ENCODE results near the gene LHX4. TPM values are rescaled to one million over a fixed set of nuclear protein-coding genes. Genes with fewer than 3 reads are reported as not detected.

The LHX4 gene
- total RNA-seq (under 1 TPM; under 0.01 to 0.09 TPM), polyA plus RNA-seq (under 1 TPM; 0.01 to 0.19 TPM)

DNA sequence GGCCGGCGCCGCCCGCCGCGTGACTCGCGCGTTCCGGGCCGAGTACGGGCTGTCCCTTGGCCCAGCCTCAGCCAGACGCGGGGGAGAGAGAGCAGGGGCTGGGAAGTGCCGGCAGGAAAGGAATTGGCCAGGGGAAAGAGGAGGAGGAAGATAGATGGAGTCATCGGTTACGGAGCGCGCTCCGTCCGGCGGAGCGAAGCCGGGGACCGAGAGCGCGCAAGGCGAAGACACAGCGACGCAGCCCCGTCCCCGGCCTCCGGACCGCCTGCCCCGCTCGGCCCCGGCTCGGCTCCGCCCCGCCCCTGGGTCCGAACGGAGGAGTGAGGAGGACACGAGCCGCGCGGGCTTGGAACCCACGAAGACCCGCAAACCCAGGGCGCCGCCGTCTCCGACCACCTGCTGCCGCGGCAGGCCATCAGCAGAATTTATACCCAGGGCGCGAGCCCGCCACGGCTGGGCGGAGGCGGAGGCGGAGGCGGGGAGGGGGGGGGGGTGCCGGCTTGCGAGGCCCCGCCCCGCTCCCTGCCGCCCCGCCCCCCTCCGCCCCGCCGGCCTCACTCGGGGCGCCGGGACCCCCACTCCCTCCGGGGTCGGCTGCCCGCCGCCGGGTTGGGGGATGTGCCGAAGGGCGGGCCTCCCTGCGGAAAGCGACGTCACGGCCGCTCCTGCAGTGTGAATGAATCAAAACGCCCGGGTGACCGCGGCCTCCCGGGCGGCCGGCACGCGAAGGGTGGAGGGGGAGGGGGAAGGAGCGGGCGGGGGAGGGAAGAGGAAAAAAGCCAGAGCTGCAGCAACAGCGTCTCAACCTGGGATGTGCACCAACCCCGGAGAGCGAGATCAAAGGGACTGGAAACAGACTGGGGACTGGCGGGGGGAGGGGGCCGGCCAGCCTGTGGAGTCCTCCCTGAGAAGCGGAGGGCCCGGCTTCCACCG is at the start of gene LHX4:
Gene LHX4 (plus strand): TSS at position 782 of the 933 bp plus-strand sequence. CDS start 266 bp downstream, outside the sequence.
- 1% methylated on average over 99 of the region's 105 CpGs for WGBS
- Histone ChIP-seq H3K9ac (ENCODE audit: low read depth in 1 of 2, low read length in 2 of 2) (no peak within 1 kb of the TSS), H3K4me1 (ENCODE audit: control insufficient read depth in 4 of 4, insufficient read depth in 4 of 4, low read length in 3 of 4) (peaks cover 22 to 47% (median 40%) of the 10 kb centered on the region in 4 donors)

DNA sequence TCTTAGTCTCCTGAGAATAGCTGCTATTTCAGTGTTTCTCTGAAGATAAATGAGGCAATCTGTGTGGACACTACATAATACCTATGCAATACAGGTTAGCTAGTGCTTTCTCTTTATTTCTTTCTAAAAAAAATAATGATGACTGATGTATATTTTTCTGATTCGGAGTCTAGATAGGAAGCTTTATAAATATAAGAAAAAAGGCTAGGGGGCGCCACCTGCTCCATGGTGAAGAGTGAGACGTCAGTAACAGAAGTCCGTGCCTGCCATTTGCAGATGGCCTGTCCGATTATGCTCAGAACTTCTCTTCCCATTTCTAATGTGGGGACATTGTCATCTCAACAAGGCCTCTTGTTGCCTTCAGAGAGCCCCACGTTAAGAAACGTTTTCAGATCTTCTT is 49.0 kb upstream of the LHX4 start:
- no peak for DNase-seq (ENCODE audit: low spot score)
- TF ChIP-seq FOXA2 (IDR thresholded peaks at IDR 0.05), result no peak
- peak in 1 of 2 donors; percentile 13 for TF ChIP-seq RAD21 (IDR thresholded peaks at IDR 0.05)
- 83% methylated on average over 7 of the region's 7 CpGs for WGBS
- no peaks in the 10 kb centered on the region for H3K27me3 ChIP-seq (ENCODE audit: control insufficient read depth in 4 of 4, insufficient read depth in 4 of 4, low read length in 3 of 4)
- H3K36me3 ChIP-seq (ENCODE audit: control insufficient read depth in 4 of 4, insufficient read depth in 3 of 4, low read depth in 1 of 4, low read length in 3 of 4), result peaks cover 0 to 7% (median 2%) of the 10 kb centered on the region in 4 donors
- H3K4me1 ChIP-seq (ENCODE audit: control insufficient read depth in 4 of 4, insufficient read depth in 4 of 4, low read length in 3 of 4), result no peaks in the 10 kb centered on the region
- no peaks in the 10 kb centered on the region for H3K9me3 ChIP-seq (ENCODE audit: control insufficient read depth in 4 of 4, low read length in 3 of 4)
- no peak overlapping the region for H3K4me3 ChIP-seq (ENCODE audit: low read depth in 1 of 3, low read length in 3 of 3)
- H3K27ac ChIP-seq (ENCODE audit: low read depth in 1 of 2, low read length in 2 of 2), result no peak overlapping the region
- H3K9ac ChIP-seq (ENCODE audit: low read depth in 1 of 2, low read length in 2 of 2), result no peak overlapping the region

More for the DNA sequence above, at the start of gene LHX4:
- Histone ChIP-seq H3K4me3 (ENCODE audit: low read depth in 1 of 3, low read length in 3 of 3) (peak within 1 kb of the TSS; percentile 13 to 69 (median 53)), H3K27me3 (ENCODE audit: control insufficient read depth in 4 of 4, insufficient read depth in 4 of 4, low read length in 3 of 4) (peaks cover 11 to 36% (median 17%) of the 10 kb centered on the region in 4 donors), H3K36me3 (ENCODE audit: control insufficient read depth in 4 of 4, insufficient read depth in 3 of 4, low read depth in 1 of 4, low read length in 3 of 4) (no peaks in the 10 kb centered on the region), H3K27ac (ENCODE audit: low read depth in 1 of 2, low read length in 2 of 2) (no peak within 1 kb of the TSS), H3K9me3 (ENCODE audit: control insufficient read depth in 4 of 4, low read length in 3 of 4) (no peaks in the 10 kb centered on the region)
- no peak for DNase-seq (ENCODE audit: low spot score)
- TF ChIP-seq EGR1 (IDR thresholded peaks at IDR 0.05; ENCODE audit: low read depth in 2 of 2), result no peak

DNA sequence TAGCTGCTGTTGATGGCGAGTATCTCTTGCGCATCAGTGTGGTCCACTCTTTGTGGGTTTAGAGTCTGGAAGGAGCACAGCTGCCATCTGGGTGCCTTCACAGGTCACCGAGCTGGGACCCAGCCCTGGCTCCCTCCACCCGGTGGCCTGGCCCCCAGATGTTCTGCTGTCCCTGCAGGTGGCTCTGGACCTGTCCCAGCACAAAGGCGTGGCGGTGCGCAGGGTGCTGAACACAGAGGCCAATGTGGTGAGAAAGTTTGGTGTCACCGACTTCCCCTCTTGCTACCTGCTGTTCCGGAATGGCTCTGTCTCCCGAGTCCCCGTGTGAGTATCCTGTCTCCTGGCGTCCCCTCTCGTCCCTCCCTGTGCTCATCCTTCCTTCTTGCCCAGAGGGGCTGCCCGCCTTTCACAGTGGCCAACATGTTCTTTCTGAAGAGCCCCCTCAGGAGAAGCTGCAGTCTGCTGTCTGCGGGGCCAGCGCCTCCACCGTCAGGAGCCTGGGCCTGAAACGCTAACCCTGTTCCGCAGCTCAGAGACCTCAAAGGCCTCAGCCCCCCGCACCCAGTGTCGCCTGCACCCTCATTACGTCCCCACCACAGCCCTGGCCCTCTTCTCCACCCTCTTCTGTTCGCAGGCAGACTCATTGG is 47.9 kb upstream of the LHX4 start:
- TF ChIP-seq, protein P1, sequence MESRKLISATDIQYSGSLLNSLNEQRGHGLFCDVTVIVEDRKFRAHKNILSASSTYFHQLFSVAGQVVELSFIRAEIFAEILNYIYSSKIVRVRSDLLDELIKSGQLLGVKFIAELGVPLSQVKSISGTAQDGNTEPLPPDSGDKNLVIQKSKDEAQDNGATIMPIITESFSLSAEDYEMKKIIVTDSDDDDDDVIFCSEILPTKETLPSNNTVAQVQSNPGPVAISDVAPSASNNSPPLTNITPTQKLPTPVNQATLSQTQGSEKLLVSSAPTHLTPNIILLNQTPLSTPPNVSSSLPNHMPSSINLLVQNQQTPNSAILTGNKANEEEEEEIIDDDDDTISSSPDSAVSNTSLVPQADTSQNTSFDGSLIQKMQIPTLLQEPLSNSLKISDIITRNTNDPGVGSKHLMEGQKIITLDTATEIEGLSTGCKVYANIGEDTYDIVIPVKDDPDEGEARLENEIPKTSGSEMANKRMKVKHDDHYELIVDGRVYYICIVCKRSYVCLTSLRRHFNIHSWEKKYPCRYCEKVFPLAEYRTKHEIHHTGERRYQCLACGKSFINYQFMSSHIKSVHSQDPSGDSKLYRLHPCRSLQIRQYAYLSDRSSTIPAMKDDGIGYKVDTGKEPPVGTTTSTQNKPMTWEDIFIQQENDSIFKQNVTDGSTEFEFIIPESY (IDR thresholded peaks at IDR 0.05), result no peak
- TF ChIP-seq, protein P2, sequence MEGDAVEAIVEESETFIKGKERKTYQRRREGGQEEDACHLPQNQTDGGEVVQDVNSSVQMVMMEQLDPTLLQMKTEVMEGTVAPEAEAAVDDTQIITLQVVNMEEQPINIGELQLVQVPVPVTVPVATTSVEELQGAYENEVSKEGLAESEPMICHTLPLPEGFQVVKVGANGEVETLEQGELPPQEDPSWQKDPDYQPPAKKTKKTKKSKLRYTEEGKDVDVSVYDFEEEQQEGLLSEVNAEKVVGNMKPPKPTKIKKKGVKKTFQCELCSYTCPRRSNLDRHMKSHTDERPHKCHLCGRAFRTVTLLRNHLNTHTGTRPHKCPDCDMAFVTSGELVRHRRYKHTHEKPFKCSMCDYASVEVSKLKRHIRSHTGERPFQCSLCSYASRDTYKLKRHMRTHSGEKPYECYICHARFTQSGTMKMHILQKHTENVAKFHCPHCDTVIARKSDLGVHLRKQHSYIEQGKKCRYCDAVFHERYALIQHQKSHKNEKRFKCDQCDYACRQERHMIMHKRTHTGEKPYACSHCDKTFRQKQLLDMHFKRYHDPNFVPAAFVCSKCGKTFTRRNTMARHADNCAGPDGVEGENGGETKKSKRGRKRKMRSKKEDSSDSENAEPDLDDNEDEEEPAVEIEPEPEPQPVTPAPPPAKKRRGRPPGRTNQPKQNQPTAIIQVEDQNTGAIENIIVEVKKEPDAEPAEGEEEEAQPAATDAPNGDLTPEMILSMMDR (IDR thresholded peaks at IDR 0.05; ENCODE audit: low read depth, low read length, missing input control), result no peak
- TF ChIP-seq TAF1 (conservative IDR thresholded peaks at IDR 0.05) (no peak), JUND (IDR thresholded peaks at IDR 0.05) (no peak), FOXA1 (IDR thresholded peaks at IDR 0.05) (no peak), EGR1 (IDR thresholded peaks at IDR 0.05; ENCODE audit: low read depth in 2 of 2) (no peak), NR2F2 (IDR thresholded peaks at IDR 0.05) (no peak), YY1 (IDR thresholded peaks at IDR 0.05) (no peak), FOXA2 (IDR thresholded peaks at IDR 0.05) (no peak), RXRA (IDR thresholded peaks at IDR 0.05) (no peak), SP1 (IDR thresholded peaks at IDR 0.05) (no peak), HNF4G (IDR thresholded peaks at IDR 0.05) (no peak), HNF4A (conservative IDR thresholded peaks at IDR 0.05) (no peak)
- TF ChIP-seq, protein P3, sequence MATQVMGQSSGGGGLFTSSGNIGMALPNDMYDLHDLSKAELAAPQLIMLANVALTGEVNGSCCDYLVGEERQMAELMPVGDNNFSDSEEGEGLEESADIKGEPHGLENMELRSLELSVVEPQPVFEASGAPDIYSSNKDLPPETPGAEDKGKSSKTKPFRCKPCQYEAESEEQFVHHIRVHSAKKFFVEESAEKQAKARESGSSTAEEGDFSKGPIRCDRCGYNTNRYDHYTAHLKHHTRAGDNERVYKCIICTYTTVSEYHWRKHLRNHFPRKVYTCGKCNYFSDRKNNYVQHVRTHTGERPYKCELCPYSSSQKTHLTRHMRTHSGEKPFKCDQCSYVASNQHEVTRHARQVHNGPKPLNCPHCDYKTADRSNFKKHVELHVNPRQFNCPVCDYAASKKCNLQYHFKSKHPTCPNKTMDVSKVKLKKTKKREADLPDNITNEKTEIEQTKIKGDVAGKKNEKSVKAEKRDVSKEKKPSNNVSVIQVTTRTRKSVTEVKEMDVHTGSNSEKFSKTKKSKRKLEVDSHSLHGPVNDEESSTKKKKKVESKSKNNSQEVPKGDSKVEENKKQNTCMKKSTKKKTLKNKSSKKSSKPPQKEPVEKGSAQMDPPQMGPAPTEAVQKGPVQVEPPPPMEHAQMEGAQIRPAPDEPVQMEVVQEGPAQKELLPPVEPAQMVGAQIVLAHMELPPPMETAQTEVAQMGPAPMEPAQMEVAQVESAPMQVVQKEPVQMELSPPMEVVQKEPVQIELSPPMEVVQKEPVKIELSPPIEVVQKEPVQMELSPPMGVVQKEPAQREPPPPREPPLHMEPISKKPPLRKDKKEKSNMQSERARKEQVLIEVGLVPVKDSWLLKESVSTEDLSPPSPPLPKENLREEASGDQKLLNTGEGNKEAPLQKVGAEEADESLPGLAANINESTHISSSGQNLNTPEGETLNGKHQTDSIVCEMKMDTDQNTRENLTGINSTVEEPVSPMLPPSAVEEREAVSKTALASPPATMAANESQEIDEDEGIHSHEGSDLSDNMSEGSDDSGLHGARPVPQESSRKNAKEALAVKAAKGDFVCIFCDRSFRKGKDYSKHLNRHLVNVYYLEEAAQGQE (IDR thresholded peaks at IDR 0.05), result no peak
- Histone ChIP-seq H3K9me3 (ENCODE audit: control insufficient read depth in 4 of 4, low read length in 3 of 4) (no peaks in the 10 kb centered on the region), H3K9ac (ENCODE audit: low read depth in 1 of 2, low read length in 2 of 2) (no peak overlapping the region), H3K27me3 (ENCODE audit: control insufficient read depth in 4 of 4, insufficient read depth in 4 of 4, low read length in 3 of 4) (no peaks in the 10 kb centered on the region), H3K4me3 (ENCODE audit: low read depth in 1 of 3, low read length in 3 of 3) (no peak overlapping the region), H3K36me3 (ENCODE audit: control insufficient read depth in 4 of 4, insufficient read depth in 3 of 4, low read depth in 1 of 4, low read length in 3 of 4) (peaks cover 0 to 8% (median 2%) of the 10 kb centered on the region in 4 donors), H3K4me1 (ENCODE audit: control insufficient read depth in 4 of 4, insufficient read depth in 4 of 4, low read length in 3 of 4) (no peaks in the 10 kb centered on the region), H3K27ac (ENCODE audit: low read depth in 1 of 2, low read length in 2 of 2) (no peak overlapping the region)
- WGBS, result 96% methylated on average over 23 of the region's 23 CpGs
- DNase-seq (ENCODE audit: low spot score), result no peak

Data from liver (tissue), 9 donors.